ENCODE results near the gene SUGP1.

Gene SUGP1

GRCh38 chr19:19232261-19232721 is 88.0 kb downstream of the SUGP1 start:
- no peak for TF ChIP-seq CTCF (conservative IDR thresholded peaks at IDR 0.05; ENCODE audit: low read depth, low read length)

GRCh38 chr19:19230999-19231398 is 89.3 kb downstream of the SUGP1 start:
- H3K4me3 ChIP-seq (ENCODE audit: low read depth, low read length) = no peak overlapping the region
- TF ChIP-seq CTCF (conservative IDR thresholded peaks at IDR 0.05; ENCODE audit: low read depth, low read length) = no peak
- no peak for DNase-seq (ENCODE audit: low read depth)

More at GRCh38 chr19:19232261-19232721, 88.0 kb downstream of the SUGP1 start:
- DNase-seq (ENCODE audit: low read depth) = no peak
- no peak overlapping the region for H3K4me3 ChIP-seq (ENCODE audit: low read depth, low read length)

GRCh38 chr19:19229701-19230100 is 90.6 kb downstream of the SUGP1 start:
- DNase-seq (ENCODE audit: low read depth) = no peak
- TF ChIP-seq CTCF (conservative IDR thresholded peaks at IDR 0.05; ENCODE audit: low read depth, low read length) = no peak

GRCh38 chr19:19227217-19227616 is 93.1 kb downstream of the SUGP1 start:
- DNase-seq (ENCODE audit: low read depth) = no peak
- no peak for TF ChIP-seq CTCF (conservative IDR thresholded peaks at IDR 0.05; ENCODE audit: low read depth, low read length)

More at GRCh38 chr19:19229701-19230100, 90.6 kb downstream of the SUGP1 start:
- H3K4me3 ChIP-seq (ENCODE audit: low read depth, low read length) = no peak overlapping the region

GRCh38 chr19:19226663-19227062 is 93.6 kb downstream of the SUGP1 start:
- H3K4me3 ChIP-seq (ENCODE audit: low read depth, low read length) = no peak overlapping the region
- DNase-seq (ENCODE audit: low read depth) = no peak
- no peak for TF ChIP-seq CTCF (conservative IDR thresholded peaks at IDR 0.05; ENCODE audit: low read depth, low read length)

More at GRCh38 chr19:19227217-19227616, 93.1 kb downstream of the SUGP1 start:
- H3K4me3 ChIP-seq (ENCODE audit: low read depth, low read length) = no peak overlapping the region

- no peak for TF ChIP-seq CTCF (conservative IDR thresholded peaks at IDR 0.05; ENCODE audit: low read depth, low read length)
Measured at GRCh38 chr19:19226204-19226603, 94.1 kb downstream of the SUGP1 start.

More at GRCh38 chr19:19226204-19226603, 94.1 kb downstream of the SUGP1 start:
- no peak for DNase-seq (ENCODE audit: low read depth)
- no peak overlapping the region for H3K4me3 ChIP-seq (ENCODE audit: low read depth, low read length)

All from choroid plexus epithelial cell (primary cell).